ENCODE results near the gene CILP2.

Gene CILP2

GRCh38 chr19:19491321-19492025, 46.6 kb upstream of the CILP2 start:
- DNase-seq, result no peak
- Histone ChIP-seq H3K27ac (no peak overlapping the region), H3K9me3 (ENCODE audit: severe bottlenecking) (no peaks in the 10 kb centered on the region), H3K27me3 (ENCODE audit: insufficient read depth, low read depth, severe bottlenecking) (no peaks in the 10 kb centered on the region), H3K36me3 (peaks cover 35% of the 10 kb centered on the region), H3K4me3 (ENCODE audit: low read depth, low read length) (no peak overlapping the region)
- no peak for TF ChIP-seq CTCF (IDR thresholded peaks at IDR 0.05; ENCODE audit: low read depth, low read length)

GRCh38 chr19:19492026-19492610, 45.9 kb upstream of the CILP2 start:
- Histone ChIP-seq H3K9me3 (ENCODE audit: severe bottlenecking) (no peaks in the 10 kb centered on the region), H3K36me3 (peaks cover 40% of the 10 kb centered on the region), H3K27me3 (ENCODE audit: insufficient read depth, low read depth, severe bottlenecking) (no peaks in the 10 kb centered on the region), H3K4me3 (ENCODE audit: low read depth, low read length) (no peak overlapping the region), H3K27ac (no peak overlapping the region)
- TF ChIP-seq CTCF (IDR thresholded peaks at IDR 0.05; ENCODE audit: low read depth, low read length), result no peak
- DNase-seq, result no peak

GRCh38 chr19:19493841-19494546, 44.1 kb upstream of the CILP2 start:
- H3K27ac ChIP-seq, result no peak overlapping the region
- DNase-seq, result no peak
- H3K36me3 ChIP-seq, result peaks cover 59% of the 10 kb centered on the region
- H3K27me3 ChIP-seq (ENCODE audit: insufficient read depth, low read depth, severe bottlenecking), result no peaks in the 10 kb centered on the region
- no peak for TF ChIP-seq CTCF (IDR thresholded peaks at IDR 0.05; ENCODE audit: low read depth, low read length)
- H3K9me3 ChIP-seq (ENCODE audit: severe bottlenecking), result no peaks in the 10 kb centered on the region
- no peak overlapping the region for H3K4me3 ChIP-seq (ENCODE audit: low read depth, low read length)

GRCh38 chr19:19495614-19496603, 42.2 kb upstream of the CILP2 start:
- Histone ChIP-seq H3K27ac (no peak overlapping the region), H3K27me3 (ENCODE audit: insufficient read depth, low read depth, severe bottlenecking) (no peaks in the 10 kb centered on the region), H3K9me3 (ENCODE audit: severe bottlenecking) (no peaks in the 10 kb centered on the region), H3K4me3 (ENCODE audit: low read depth, low read length) (no peak overlapping the region), H3K36me3 (peaks cover 73% of the 10 kb centered on the region)
- DNase-seq, result no peak
- no peak for TF ChIP-seq CTCF (IDR thresholded peaks at IDR 0.05; ENCODE audit: low read depth, low read length)

GRCh38 chr19:19498255-19498991, 39.6 kb upstream of the CILP2 start:
- H3K36me3 ChIP-seq, result peaks cover 79% of the 10 kb centered on the region

More at GRCh38 chr19:19498255-19498991, 39.6 kb upstream of the CILP2 start:
- DNase-seq, result no peak
- TF ChIP-seq CTCF (IDR thresholded peaks at IDR 0.05; ENCODE audit: low read depth, low read length), result no peak
- Histone ChIP-seq H3K27me3 (ENCODE audit: insufficient read depth, low read depth, severe bottlenecking) (no peaks in the 10 kb centered on the region), H3K4me3 (ENCODE audit: low read depth, low read length) (no peak overlapping the region), H3K9me3 (ENCODE audit: severe bottlenecking) (no peaks in the 10 kb centered on the region), H3K27ac (no peak overlapping the region)

Measured in WERI-Rb-1 (cell line).